ENCODE results near the gene SQOR.

GRCh38 chr15:45657764-45658545 lies 23.1 kb downstream of the SQOR start:
- TF ChIP-seq SIN3A (IDR thresholded peaks at IDR 0.05; ENCODE audit: low read depth) (no peak), SP1 (IDR thresholded peaks at IDR 0.05; ENCODE audit: low read depth) (no peak), FOSL1 (IDR thresholded peaks at IDR 0.05; ENCODE audit: low read depth) (no peak), ZNF274 (IDR thresholded peaks at IDR 0.05; ENCODE audit: low read depth, low read length) (no peak)
